IMR-90 (cell line): Measurements from ENCODE around the gene SLC38A9.

Experiments used
- CEBPB ChIP-seq: IDR thresholded peaks from 2 replicates; pipeline ENCODE4 v1.6.1; 2012; ENCODE audit warnings: low read depth, low read length, improper control_type of control experiment
- POLR2A ChIP-seq: IDR thresholded peaks from 2 replicates; pipeline ENCODE4 v1.6.1; 2012; ENCODE audit warnings: mild to moderate bottlenecking, low read depth, low read length

DNA sequence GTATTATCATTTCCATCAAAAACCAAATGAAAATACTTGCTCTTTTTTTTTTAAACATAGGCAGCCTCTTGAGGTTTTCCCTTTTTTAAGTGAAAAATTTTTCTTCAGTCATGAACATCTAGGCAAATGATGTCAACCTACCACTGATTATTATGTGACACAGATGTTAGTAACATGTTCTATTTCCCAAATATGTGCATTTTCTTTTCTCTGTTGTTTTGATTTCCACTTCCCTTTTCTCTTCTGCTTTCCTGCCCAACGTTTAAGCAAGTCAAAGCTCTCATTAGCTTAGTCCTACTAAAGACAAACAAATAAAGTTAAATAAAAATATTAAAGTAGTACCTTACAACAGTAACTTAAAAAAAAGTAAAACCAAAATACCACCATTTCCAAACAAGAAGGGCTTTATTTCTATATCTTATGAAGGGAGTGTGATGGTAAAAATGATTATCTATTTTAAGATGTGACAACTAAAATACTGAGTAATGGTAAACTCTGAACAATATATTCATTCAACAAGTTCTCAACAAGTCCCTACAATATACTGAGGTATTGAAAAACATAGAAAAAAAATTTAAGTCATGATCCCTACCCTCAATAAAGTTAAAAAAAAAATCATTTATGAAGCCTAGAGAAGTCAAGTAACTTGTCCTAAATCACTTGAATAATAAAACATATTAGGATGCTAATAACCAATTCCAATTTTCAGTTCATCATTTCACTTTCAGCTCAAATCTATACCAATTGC, 9.4 kb downstream of the SLC38A9 start:
- TF ChIP-seq CEBPB (no peak), POLR2A (no peak)
